Transverse colon (tissue), 4 donors: ENCODE measurements around the gene TMEM234. TPM values are rescaled to one million over a fixed set of nuclear protein-coding genes. Genes with fewer than 3 reads are reported as not detected.
A peak's percentile ranks its signal among the peaks of the same experiment; 100 is the strongest.

Experiments used
- DNase-seq: peaks from one replicate; pipeline ENCODE4 v3.0.0-alpha.2; 2019
- H3K27ac ChIP-seq, 4 donors: fragments of 200-600 bp; sonication (generic); 2 replicates each; pipeline ENCODE4 v1.5.1; 2016 to 2018; ENCODE audit warnings: inconsistent platforms in 4 of 4
- H3K27me3 ChIP-seq: fragments of 200-600 bp; sonication (generic); 2 replicates; pipeline ENCODE4 v1.5.1; 2017; ENCODE audit warnings: inconsistent platforms
- H3K36me3 ChIP-seq, 4 donors: fragments of 200-600 bp; sonication (generic); 2 replicates each; pipeline ENCODE4 v1.5.1; 2017 to 2019; ENCODE audit warnings: inconsistent platforms in 4 of 4
- H3K4me1 ChIP-seq, 4 donors: fragments of 200-600 bp; sonication (generic); 2 replicates each; pipeline ENCODE4 v1.5.1; 2017 to 2020; ENCODE audit warnings: inconsistent platforms in 4 of 4
- H3K4me3 ChIP-seq, 4 donors: fragments of 200-600 bp; sonication (generic); 1 replicate in 1 of 4; 2 replicates in 3 of 4; pipeline versions ENCODE4 v1.5.1 to v1.6.1; 2017 to 2019; ENCODE audit warnings: inconsistent platforms in 4 of 4
- H3K9me3 ChIP-seq, 2 donors: fragments of 200-600 bp; sonication (generic); 2 replicates each; pipeline ENCODE4 v1.5.1; 2017 to 2019; ENCODE audit warnings: inconsistent platforms in 2 of 2
- EP300 ChIP-seq: sonication (generic); formaldehyde crosslinking; IDR thresholded peaks from one replicate; pipeline ENCODE4 v1.6.1; 2017; ENCODE audit warnings: antibody characterized with exemption, low read depth
- POLR2A ChIP-seq: fragments of 450-650 bp; IDR thresholded peaks from one replicate; pipeline ENCODE4 v1.6.1; 2016; ENCODE audit warnings: antibody characterized with exemption, mild to moderate bottlenecking, moderate library complexity
- POLR2AphosphoS5 ChIP-seq, 3 donors: sonication (generic); formaldehyde crosslinking; IDR thresholded peaks; one replicate each; pipeline ENCODE4 v1.6.1; 2016; ENCODE audit warnings: antibody characterized with exemption in 3 of 3
- WGBS, 2 donors: methylation state at CpG; one replicate each; pipeline ENCODE4 v1.1.5; 2018; ENCODE audit warnings: low coverage in 1 of 2; 5-methylcytosine and 5-hydroxymethylcytosine counted together
- in situ Hi-C, 4 donors: fragments of 200-750 bp; cut with MboI; loops; one replicate each; pipeline versions ENCODE4 v1.15.0 to v1.15.1; 2017; ENCODE audit warnings: low sequenced_read_pairs in 3 of 4, low pct_ligation_motif_present in 1 of 4, low pct_unique_long_range_greater_than_20kb in 1 of 4
- intact Hi-C: fragments of 100-400 bp; cut with DNase I; formaldehyde crosslinking; loops from one replicate; pipeline ENCODE4 v1.15.1; 2023; ENCODE audit warnings: low total_unique reads
- total RNA-seq, 4 donors: library from RNA; depleted of rRNA; stranded (reverse); fragments of >200 nt; gene quantifications; one replicate each; pipeline ENCODE4 v1.1.0, GENCODE V29; 2016
- TF ChIP-seq, protein P1 (sequence below), 5 experiments: fragments of 200-600 bp in 3 of 5; fragments of 450-650 bp in 2 of 5; sonication (generic) in 3 of 5; IDR thresholded peaks; 1 replicate in 2 of 5; 2 replicates in 3 of 5; pipeline ENCODE4 v1.5.1; 2016 to 2017; ENCODE audit warnings: antibody characterized with exemption in 5 of 5, inconsistent platforms in 3 of 5, mild to moderate bottlenecking in 2 of 5, moderate library complexity in 1 of 5

Gene TMEM234
- total RNA-seq, 4 donors from 2014 or later, result 16.5 to 166 (median 22.7) TPM

DNA sequence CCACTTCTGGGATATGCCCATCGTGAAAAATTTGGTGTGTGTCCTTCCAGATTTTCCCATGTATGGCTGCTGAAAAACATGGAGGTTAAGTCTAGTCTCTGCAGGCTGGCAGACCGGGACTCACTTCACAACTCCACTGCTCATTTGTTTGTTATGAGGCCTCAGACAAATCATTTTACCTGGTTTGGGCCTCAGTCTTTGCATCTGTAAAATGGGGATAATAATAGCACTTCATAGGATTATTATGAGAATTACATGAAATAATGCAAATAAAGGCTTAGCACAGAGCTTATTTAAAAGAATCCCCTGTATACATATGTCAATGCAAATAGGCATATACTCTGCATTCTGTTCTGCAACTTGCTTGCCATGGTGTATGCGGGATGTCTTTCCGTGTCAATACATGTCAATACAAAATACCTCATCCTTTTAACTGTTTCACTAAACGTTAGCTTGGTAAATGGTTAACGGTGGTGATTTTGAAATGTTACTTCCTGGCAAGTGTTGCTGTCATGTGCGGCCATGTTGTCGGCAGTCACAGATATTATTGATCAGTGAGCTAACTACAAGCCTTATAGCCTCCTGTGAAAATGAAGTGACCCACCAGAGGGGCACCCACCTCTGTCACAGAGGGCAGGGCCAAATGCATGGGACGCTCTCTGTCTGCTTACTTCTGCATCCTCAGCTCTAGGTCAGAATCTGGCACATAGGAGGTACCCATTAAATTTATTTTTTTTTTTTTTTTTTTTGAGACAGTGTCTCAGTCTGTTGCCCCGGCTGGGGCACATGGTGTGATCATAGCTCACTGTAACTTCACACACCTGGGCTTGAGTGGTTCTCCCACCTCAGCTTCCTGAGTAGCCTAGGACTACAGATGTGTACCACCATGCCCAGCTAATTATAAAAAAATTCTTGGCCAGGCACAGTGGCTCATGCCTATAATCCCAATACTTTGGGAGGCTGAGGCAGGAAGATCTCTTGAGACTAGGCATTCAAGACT is 33.2 kb upstream of the TMEM234 start:
- Histone ChIP-seq H3K4me1 (peaks cover 0 to 3% (median 0%) of the 10 kb centered on the region in 4 donors), H3K36me3 (no peaks in the 10 kb centered on the region), H3K27ac (peak overlapping the region in 2 of 4 donors; percentile 33 to 78), H3K9me3 (no peaks in the 10 kb centered on the region), H3K4me3 (no peak overlapping the region), H3K27me3 (no peaks in the 10 kb centered on the region)
- DNase-seq, result no peak
- intact Hi-C loops (no loop called here), in situ Hi-C loops (no loop called here)
- 64 to 76% methylated on average over 9 to 10 of the region's 10 CpGs for WGBS, 2 donors
- TF ChIP-seq POLR2A (no peak), POLR2AphosphoS5 (IDR thresholded peaks at IDR 0.05) (no peak), EP300 (no peak)
- TF ChIP-seq, protein P1, sequence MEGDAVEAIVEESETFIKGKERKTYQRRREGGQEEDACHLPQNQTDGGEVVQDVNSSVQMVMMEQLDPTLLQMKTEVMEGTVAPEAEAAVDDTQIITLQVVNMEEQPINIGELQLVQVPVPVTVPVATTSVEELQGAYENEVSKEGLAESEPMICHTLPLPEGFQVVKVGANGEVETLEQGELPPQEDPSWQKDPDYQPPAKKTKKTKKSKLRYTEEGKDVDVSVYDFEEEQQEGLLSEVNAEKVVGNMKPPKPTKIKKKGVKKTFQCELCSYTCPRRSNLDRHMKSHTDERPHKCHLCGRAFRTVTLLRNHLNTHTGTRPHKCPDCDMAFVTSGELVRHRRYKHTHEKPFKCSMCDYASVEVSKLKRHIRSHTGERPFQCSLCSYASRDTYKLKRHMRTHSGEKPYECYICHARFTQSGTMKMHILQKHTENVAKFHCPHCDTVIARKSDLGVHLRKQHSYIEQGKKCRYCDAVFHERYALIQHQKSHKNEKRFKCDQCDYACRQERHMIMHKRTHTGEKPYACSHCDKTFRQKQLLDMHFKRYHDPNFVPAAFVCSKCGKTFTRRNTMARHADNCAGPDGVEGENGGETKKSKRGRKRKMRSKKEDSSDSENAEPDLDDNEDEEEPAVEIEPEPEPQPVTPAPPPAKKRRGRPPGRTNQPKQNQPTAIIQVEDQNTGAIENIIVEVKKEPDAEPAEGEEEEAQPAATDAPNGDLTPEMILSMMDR (IDR thresholded peaks at IDR 0.05), result no peak

DNA sequence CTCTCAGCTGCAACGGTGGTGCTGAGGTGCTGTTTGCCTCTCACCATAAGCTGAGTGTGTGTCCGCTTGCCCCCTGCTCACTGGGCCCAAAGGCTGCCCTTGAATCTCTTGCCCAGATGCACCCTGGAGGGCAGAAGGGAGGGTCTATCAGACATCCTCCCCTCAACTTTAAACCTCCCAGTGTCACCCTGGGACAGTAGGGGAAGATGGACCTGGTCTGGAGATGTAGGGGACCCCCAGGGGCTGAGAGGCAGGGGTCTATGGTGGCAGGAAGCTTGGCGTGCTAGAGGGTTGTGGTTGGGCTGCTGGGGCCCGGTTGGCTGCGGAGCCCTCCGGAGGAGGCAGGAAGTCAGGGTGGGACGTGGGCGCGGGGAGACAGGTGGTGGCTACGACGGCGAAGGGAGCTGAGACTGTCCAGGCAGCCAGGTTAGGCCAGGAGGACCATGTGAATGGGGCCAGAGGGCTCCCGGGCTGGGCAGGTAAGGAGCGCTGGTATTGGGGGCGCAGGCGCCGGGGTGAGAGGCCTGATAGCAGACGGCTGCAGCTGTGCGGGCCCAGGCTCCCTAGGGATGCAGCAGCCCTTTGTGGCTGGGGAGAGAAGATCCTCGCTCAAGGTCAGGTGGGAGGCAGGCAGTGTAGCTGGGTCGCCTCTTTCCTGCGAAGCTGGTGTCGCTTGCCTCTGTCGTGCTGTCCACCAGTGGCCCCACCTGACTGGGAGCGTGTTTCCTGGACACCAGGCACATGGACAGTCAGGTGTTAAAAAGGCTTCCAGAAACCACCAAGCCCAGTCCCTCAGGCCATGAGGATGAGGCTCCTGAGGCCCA is 29.0 kb upstream of the TMEM234 start, which contains the start of gene LCK:
Gene LCK (plus strand): TSS at position 373 of the 824 bp plus-strand sequence. CDS start 23,065 bp downstream, outside the sequence.
- Histone ChIP-seq H3K27ac (peak within 1 kb of the TSS; percentile 67 to 79 (median 76)), H3K4me1 (peaks cover 0 to 25% (median 11%) of the 10 kb centered on the region in 4 donors), H3K27me3 (no peaks in the 10 kb centered on the region), H3K9me3 (no peaks in the 10 kb centered on the region), H3K36me3 (no peaks in the 10 kb centered on the region), H3K4me3 (peak within 1 kb of the TSS in 2 of 4 donors; percentile 13 to 30)
- intact Hi-C loops, result no loop called here
- peak; percentile 61 for TF ChIP-seq POLR2A
- TF ChIP-seq POLR2AphosphoS5 (IDR thresholded peaks at IDR 0.05), result no peak
- DNase-seq, result peak; percentile 42
- WGBS, 2 donors, result 73% methylated on average over 25 of the region's 25 CpGs; no CpG with 5 or more reads in 1 of the 2 donors
- in situ Hi-C loops, result no loop called here

DNA sequence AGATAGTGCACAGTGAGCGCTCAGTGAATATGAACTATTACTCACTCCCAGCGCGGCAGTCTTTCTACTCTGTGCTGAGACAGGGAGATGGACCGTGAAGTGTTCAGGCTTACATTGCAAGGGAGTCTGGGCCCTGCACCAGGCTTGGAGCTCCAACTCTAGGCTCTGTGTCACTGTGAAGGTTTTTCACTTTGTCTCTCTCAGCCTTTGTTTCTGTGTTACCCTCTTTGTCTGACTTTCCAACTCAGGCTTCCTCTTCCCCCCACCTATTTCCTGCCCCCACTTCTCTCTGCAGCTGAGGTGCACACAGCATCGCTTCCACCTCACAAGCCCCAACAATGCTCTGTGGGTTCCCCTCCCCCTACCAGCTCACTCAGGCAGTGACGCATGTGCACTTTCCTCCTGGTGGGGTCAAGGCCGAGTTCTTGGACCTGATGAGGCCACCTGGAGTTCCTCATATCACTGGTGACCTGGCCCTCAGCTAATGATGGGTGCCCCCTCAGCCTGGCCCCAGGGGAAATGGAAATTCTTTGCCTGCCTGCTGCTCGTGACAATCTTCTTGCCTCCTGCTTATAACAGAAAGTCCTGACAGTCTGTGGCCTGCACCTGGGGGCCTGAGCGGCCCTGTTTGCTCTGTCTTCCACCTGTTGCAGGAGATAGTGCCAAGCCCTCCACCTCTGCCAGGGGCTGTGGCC is 27.8 kb upstream of the TMEM234 start:
- H3K27me3 ChIP-seq, result no peaks in the 10 kb centered on the region
- no peaks in the 10 kb centered on the region for H3K9me3 ChIP-seq
- peaks cover 0 to 25% (median 11%) of the 10 kb centered on the region in 4 donors for H3K4me1 ChIP-seq
- in situ Hi-C loops, result no loop called here
- TF ChIP-seq POLR2A, result peak; percentile 40
- TF ChIP-seq EP300, result no peak
- peak in 2 of 3 donors; percentile 51 to 58 for TF ChIP-seq POLR2AphosphoS5 (IDR thresholded peaks at IDR 0.05)
- TF ChIP-seq, protein P1 (IDR thresholded peaks at IDR 0.05), result no peak
- DNase-seq, result peak; percentile 79
- no peak overlapping the region for H3K4me3 ChIP-seq
- peak overlapping the region; percentile 67 to 79 (median 76) for H3K27ac ChIP-seq
- H3K36me3 ChIP-seq, result no peaks in the 10 kb centered on the region
- intact Hi-C loops, result no loop called here
- 54 to 68% methylated on average over 3 to 9 of the region's 9 CpGs for WGBS, 2 donors

DNA sequence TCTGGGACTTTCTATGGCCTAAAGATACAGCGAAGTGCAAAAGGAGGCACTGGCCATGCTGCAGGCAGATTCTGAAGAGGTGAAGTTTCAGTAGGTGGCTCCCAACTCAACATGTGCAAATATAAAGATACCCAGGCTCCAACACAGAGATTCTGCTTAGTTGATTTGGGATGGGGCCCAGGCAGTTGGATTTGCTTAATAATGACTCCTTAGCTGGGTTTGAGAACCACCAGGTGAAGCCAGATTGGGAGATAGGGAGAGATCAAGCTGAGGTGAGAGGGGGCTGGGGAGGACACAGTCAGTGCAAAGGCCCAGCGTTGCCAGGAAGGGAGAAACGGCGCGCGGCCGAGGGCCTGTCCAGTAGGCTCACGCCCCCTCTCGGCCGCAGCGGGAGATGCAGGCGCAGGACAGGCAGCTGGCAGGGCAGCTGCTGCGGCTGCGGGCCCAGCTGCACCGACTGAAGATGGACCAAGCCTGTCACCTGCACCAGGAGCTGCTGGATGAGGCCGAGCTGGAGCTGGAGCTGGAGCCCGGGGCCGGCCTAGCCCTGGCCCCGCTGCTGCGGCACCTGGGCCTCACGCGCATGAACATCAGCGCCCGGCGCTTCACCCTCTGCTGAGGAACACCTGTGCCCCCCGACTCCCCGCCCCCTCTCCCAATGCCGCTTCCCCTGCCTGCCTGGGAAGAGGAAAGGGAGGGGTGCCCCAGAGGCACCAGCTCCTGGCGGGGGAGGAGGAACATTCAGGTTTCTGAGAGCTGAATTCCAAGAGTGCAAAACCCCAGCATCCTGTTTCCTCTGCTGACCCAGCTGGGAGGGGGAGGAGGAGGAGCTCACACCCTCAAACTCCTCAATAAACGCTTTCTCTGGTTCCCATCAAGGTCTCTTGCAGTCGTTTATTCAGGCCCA is 26.1 kb upstream of the TMEM234 start:
- intact Hi-C loops, result no loop called here

More for the DNA sequence above, 26.1 kb upstream of the TMEM234 start:
- WGBS, 2 donors, result 8% methylated on average over 25 of the region's 31 CpGs; no CpG with 5 or more reads in 1 of the 2 donors
- no peaks in the 10 kb centered on the region for H3K9me3 ChIP-seq
- no peaks in the 10 kb centered on the region for H3K27me3 ChIP-seq
- TF ChIP-seq POLR2AphosphoS5 (IDR thresholded peaks at IDR 0.05) (peak; percentile 8 to 60 (median 52)), EP300 (no peak), POLR2A (no peak)
- TF ChIP-seq, protein P1 (IDR thresholded peaks at IDR 0.05), result peak; percentile 77 to 90 (median 85)
- H3K4me3 ChIP-seq, result no peak overlapping the region
- peak overlapping the region; percentile 45 to 66 (median 60) for H3K27ac ChIP-seq
- peak; percentile 92 for DNase-seq
- no peaks in the 10 kb centered on the region for H3K36me3 ChIP-seq
- in situ Hi-C loops, result no loop called here
- H3K4me1 ChIP-seq, result peaks cover 0 to 25% (median 11%) of the 10 kb centered on the region in 4 donors
